NCI-H526 treated with DMSO at 0.1 percent for 48 hours (cell line): ENCODE measurements around the gene GTF2IRD1.
"Not testable (repeated sequence)": the region's sequence is repeated elsewhere in the genome, so short reads cannot be mapped to it uniquely, and the experiment has no call there.

ENCODE experiments used
- DNase-seq: peaks from one replicate; lab custom pipeline; 2025; lab: John Stamatoyannopoulos, UW

Gene GTF2IRD1

DNA sequence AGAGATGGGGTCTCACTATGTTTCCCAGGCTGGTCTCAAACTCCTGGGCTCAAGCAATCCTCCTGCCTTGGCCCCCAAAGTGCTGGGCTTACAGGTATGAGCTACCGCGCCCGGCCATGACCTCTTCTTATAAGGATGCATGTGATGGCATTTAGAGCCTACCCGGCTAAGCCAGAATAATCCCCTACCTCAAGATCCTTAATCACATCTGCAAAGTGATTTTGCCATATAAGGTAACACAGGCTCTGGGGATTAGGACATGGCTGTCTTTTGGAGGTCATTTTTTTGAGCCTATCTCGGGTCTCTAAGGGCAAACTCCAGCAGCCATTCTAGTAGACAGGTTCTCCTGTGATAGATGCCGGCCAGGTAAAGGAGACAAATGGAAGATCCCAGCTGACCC, 39.6 kb downstream of the GTF2IRD1 start:
- DNase-seq: no peak

GRCh38 chr7:74494076-74494548, 40.4 kb downstream of the GTF2IRD1 start:
- DNase-seq: no peak

GRCh38 chr7:74495112-74496086, 41.7 kb downstream of the GTF2IRD1 start:
- DNase-seq: no peak

- no peak for DNase-seq
Measured at GRCh38 chr7:74496272-74496671, 42.6 kb downstream of the GTF2IRD1 start.

GRCh38 chr7:74496773-74497172, 43.1 kb downstream of the GTF2IRD1 start:
- DNase-seq: not testable (repeated sequence)

DNA sequence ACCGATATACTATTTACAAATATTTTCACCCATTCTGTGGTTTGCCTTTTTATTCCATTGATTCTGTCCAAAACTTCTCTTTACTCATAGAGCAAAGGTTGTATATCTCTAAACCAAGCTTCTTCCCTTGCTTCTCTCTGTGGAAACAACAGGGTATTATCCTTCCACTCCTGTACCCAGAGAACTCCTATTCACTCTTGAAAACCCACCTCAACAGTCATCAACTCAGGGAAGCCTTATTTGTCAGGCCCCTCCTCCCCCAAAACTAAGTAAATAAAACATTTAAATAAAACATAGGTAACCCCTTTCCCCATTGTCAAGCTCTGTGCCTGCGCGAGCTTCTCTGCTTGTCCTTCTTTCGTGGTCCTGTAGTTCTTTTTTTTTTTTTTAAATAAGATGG, 44.6 kb downstream of the GTF2IRD1 start:
- no peak for DNase-seq

DNA sequence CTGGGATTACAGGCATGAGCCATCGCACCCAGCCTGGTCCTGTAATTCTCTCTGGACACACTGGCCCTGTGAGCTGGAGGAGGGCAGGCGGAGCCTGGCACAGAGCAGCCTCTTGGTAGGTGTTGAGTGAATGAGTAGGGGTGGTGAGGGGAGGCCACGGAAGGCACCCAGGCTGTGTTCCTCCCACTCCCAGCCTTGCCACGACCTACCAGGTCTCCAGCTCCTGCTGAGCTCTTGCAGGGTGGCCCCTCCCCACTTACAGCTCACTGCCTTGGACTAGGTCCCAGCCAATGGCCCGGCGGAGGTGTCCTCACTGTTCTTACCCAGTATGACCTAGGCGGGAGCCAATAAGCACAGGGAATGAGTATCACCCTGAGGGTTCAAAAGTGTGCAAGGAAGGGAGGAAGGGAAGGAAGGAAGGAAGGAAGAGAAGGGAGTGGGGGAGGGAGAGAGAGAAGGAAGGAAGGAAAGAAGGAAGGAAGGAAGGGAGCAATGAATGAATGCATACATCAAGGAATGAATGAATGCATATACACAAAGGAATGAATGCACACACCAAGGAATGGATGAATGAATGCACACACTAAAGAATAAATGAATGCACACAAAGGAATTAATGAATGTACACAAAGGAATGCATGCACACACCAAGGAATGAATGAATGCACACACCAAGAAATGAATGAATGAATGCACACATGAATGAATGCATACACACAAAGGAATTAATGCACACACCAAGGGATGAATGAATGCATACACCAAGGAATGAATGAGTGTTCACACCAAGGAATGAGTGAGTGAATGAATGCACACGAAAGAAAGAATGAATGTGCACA, 45.5 kb downstream of the GTF2IRD1 start:
- no peak for DNase-seq

DNA sequence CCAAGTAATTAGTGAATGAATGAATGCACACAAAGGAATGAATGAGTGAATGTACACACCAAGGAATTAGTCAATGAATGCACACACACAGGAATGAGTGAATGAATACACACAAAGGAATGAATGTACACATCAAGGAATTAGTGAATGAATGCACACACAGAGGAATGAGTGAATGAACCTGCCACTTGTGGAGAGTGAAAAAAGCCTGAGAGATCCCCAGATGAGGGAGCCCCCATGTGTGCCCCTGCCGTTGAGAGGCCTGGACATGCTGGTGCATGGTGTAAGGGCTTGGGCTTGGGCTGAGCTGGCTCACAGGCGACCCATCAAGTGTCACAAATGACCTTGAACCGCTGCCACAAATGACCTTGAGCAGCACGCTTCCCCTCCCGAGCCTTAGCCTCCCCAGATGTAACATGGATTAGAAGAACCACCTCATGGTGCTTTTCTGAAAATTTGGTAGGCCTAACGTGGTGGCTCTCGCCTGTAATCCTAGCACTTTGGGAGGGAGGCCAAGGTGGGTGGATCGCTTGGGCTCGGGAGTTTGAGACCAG, 46.2 kb downstream of the GTF2IRD1 start:
- DNase-seq: no peak

DNA sequence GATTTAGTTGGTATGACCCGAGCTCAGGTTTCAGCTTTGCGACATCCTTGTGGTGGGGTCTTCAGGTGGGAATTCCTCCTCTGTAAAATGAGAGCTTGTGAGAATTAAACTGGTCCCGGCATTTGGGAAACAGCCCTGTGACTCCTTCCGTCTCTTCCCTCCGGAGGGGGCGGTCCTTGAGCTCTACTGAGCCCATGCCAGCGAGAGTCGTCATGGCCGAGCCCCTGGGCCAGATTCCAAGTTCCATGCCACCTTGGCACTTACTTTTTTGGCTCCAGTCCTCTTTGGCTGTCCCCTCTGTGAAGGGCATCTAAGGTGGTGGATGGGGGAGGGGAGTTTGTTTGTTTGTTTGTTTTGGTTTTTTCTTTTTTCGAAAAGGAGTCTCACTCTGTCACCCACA, 47.6 kb downstream of the GTF2IRD1 start:
- no peak for DNase-seq

DNA sequence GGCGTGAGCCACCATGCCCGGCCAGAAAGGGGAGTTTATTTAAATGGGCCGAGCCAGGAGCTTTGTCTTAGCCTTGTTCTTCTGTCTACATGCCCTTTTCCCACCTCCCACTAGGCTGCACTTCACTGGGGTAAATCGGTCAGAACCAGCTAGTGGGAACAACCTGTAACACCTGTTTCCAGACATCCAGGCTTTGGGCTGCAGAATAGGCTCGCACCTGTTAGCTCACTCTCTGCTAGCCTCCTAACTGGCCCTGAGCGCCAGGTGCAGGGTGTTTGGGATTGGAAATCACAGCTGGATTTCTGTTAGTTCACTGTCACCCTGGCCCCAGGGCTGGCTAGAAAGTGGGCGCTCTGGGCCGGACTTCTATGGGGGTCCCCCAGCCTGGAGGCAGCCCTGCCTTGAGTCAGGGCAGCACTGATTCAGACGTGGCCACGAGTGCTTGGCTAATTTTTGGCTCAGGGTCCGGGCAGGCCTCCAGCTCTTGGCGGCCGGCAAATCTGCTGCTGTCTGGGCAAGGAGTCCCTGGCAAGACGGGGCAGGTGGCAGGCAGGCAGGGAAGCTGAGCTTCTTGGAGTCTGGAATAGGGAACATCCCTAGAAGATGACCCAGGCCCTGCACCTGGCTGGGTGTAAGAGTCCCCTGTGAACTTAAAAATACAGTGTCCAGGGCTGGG, 48.6 kb downstream of the GTF2IRD1 start:
- DNase-seq: no peak

DNA sequence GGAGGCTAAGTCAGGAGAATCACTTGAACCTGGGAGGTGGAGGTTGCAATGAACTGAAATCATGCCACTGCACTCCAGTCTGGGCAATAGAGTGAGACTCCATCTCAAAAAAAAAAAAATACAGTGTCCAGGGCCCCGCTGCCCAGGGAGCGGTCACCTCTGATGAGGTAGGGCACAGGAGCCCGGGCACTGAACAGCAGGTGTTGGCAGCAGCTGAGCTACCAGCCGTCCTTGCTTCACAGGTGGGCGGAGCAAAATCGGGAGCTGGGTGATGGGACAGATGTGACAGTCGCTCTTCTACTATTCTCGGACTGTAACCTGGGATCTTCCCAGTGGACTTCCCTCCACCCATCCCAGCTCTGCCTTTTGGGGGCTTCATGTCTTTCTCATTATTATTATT, 49.4 kb downstream of the GTF2IRD1 start:
- no peak for DNase-seq

GRCh38 chr7:74503943-74504342, 50.2 kb downstream of the GTF2IRD1 start:
- no peak for DNase-seq

- no peak for DNase-seq
Measured at GRCh38 chr7:74505471-74506324, 52.0 kb downstream of the GTF2IRD1 start.

- no peak for DNase-seq
Measured at GRCh38 chr7:74506325-74506724, 52.6 kb downstream of the GTF2IRD1 start.

GRCh38 chr7:74507538-74508319, 54.0 kb downstream of the GTF2IRD1 start:
- DNase-seq: no peak

DNA sequence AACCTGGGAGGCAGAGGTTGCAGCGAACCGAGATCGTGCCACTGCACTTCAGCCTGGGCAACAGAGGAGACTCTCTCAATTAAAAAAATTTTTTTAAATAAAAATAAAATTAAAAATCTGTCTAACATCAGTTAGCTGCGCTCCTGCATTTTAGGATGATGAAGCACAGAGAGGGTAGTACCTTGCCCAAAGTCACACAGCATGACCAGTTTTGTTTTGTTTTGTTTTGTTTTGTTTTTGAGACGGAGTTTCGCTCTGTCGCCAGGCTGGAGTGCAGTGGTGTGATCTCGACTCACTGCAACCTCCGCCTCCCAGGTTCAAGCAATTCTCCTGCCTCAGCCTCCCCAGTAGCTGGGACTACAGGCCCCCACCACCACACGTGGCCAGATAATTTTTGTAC, 55.7 kb downstream of the GTF2IRD1 start:
- DNase-seq: not testable (repeated sequence)

GRCh38 chr7:74511345-74511744, 57.6 kb downstream of the GTF2IRD1 start:
- DNase-seq: no peak

DNA sequence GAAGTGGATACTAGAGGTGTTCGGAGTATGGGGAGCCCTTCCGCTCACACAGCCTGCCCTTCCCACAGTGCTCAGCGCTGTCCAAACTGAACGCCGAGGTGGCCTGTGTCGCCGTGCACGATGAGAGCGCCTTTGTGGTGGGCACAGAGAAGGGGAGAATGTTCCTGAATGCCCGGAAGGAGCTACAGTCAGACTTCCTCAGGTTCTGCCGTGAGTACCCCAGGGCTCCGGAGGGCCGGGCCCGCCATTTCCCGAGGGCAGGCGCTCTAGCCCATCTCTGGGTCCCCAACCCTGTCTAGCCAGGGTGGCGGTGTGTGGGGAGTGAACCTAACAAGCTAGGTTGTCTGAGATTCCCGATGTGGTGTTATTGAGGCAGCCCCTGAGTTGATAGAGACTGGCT, 59.1 kb downstream of the GTF2IRD1 start:
- DNase-seq: no peak

GRCh38 chr7:74514131-74514591, 60.5 kb downstream of the GTF2IRD1 start:
- DNase-seq: peak; percentile 47

DNA sequence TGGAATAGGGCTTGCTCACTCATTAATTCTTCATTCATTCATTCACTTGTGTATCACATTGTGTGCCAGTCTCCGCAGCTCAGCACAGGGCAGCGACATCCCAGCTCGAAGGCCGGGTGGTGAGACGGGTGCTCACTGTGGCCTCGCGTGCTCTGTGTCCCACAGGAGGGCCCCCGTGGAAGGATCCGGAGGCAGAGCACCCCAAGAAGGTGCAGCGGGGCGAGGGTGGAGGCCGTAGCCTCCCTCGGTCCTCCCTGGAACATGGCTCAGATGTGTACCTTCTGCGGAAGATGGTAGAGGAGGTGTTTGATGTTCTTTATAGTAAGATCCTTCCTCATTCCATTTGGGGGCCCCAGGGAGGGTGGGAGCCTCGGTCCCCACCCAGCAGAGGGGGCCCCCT, 61.6 kb downstream of the GTF2IRD1 start:
- DNase-seq: no peak
